Measurements from ENCODE around the gene OR13J1.

OR13J1 gene

DNA sequence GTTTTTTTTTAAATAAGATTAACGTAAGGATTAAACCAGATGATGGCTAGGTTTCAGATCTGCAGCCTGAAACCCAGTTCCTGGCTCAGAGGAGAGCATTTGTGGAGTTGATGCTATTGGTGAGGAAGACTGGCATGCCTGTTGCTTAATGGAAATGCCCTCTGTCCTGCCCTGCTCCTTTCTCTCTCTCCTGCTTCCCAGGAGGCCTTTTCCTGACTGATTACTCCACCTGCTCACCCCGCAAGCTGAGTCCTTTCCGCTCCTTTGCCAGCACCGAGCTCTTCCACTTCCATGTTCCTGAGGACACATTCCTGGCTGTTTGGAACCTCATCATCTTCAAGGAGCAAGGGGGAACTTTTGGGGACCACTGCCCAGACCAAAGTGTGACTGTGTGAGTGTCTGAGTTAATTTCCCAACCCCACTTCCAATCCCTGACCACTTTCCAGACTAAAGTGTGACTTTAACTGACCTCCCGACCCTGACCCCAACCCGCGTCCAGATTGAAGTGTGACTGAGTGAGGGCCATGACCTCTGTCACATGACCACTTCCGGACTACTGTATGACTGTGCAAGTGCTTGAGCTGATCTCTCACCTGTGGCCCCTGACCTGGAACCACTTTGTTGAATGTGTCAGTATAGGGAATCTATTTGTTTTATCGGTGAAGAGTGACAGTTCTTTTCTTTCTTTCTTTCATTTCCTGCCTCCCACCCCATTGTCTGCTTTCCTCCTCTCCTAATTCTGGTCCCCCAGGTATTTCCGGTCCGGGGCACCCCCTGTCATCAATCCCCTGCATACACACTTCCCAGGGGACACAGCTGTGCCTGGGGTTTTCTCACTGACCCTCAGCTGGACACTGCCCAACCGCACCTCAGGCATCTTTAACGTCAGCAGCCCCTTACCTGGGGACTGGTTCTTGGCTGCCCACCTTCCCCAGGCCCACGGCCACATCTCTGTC lies 35.7 kb downstream of the OR13J1 start:
- DNase-seq (ENCODE audit: low spot score): no peak

DNA sequence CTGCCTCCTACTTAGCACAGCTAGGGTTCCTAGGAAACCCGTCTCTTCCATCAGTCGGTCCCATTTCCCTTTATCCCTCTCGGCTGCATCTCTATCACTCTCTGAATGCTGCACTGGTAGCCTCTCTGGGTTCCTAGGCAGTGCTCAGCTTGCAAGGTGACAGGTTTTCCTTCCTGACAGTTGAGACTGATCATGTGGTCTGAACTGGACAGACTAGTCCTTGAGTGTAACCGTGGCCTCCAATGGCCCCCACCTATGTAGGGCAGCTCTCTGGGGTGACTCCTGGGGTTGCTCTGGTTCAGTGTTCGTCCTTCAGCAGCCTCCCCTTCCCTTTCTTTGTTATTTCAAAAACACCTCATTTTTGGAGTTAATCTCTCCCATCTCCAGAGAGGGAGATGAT lies 37.4 kb downstream of the OR13J1 start:
- DNase-seq (ENCODE audit: low spot score): no peak

DNA sequence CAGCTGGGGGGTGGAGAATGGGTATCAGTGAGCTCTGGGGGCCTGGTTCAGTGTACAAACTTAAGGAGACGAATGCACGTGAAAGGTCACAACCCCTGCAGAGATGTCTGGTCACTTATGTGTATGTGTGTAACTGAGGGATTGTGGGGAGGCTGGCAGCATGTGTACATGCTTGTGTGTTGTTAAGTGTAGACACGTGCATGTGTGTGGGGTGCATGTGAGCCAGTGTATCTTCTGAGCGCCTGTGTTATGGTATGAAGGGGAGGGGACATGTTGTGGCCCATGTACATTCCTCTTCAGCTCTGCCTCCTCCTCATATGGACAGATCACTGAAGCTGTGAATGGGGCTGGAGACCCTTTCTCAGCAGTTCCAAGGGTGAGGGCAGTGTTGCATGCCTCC lies 39.2 kb downstream of the OR13J1 start:
- DNase-seq (ENCODE audit: low spot score): no peak

DNA sequence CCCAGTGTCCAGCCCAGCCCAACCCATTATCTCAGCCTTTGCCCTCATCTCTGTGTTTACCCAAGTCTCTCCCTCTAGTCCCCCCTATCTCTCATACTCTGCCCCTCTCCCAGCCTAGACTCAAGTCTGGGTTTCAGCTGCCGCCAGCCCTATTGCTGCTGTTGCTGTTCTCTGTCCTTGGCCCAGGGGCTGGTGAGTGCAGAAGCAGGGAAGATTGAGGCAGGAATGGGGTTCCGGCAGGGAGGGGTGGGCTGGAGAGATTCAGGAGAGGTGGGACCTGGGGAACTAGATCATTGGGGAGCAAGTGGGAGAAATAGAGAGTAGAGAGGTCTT lies 40.5 kb downstream of the OR13J1 start:
- no peak for DNase-seq (ENCODE audit: low spot score)

DNA sequence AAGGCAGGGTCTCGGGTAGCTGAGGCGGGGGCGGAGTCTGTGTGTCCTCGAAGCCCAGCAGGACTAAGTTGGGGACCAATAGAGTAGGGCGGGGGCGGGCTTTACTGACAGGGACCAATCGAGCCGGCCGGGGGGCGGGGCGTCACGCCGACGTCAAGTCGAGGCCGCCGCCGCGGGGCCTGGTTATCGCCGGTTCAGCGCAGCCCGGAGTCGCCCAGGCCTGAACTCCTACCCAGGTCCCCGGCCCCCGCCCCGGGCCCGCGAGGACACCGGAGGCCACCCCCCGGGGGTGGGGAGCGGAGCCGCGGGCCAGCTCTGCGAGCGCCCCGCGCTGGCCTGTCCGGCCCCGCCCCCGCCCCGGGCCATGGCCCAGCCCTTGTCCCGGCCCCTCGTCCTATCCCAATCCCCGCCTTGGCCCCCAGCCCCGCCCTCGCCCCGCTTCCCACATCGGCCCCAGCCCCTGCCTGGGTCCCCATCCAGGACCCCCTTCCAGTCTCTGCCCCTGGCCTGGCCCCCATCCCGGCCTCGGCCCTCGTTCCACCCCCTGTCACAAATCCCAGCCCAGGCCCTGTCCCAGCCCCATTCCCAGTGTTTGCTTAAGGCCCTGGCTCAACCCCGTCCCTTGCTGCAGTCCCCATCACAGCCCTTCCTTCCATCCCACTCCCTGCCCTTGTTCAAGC lies 41.0 kb downstream of the OR13J1 start, which contains the start of gene TMEM8B:
TMEM8B (plus strand) TSS at position 145 of the 680 bp plus-strand sequence; CDS start at position 365, 220 bp downstream.
- DNase-seq (ENCODE audit: low spot score): peak; percentile 96

DNA sequence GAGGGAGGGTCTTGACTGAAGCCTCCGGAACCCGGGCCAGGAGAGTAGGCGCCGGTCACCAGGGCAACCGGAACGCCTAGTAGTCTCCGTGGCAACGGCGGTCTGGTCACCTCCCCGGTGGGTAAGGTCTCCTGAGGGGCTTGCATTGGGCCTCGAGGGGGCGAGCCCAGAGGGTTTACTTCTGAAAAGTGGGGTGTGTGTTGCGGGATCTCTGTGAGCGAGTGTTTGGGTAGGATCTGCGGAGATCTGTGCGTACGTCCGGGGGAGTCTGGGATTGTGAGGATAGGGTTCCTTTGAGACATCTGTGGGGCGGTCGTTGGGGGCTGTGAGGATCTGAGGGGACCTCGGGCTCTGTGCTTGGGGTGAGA lies 41.5 kb downstream of the OR13J1 start, which contains the start of gene FAM221B:
FAM221B (minus strand) TSS at position 17 of the 368 bp plus-strand sequence. CDS start 2,571 bp downstream, outside the sequence.
- no peak for DNase-seq (ENCODE audit: low spot score)

DNA sequence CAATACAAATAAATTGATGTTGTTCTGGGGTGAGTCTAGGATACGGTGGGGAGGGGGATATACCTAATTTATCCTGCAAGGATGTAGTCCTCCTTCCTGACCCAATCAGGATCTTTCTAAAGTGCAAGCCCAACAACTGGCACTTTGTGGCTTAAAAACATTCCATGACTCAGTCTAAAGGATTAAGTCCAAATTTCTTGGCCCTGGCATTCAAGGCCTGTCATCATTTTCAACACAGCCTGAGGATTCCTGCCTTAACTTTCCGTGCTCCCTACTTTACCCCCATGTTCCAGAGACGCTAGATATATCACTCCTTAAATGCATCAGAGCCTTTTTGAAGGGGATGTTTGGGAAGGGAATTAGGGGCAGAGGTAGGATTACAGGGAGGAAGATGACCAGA lies 42.7 kb downstream of the OR13J1 start:
- peak; percentile 65 for DNase-seq (ENCODE audit: low spot score)

DNA sequence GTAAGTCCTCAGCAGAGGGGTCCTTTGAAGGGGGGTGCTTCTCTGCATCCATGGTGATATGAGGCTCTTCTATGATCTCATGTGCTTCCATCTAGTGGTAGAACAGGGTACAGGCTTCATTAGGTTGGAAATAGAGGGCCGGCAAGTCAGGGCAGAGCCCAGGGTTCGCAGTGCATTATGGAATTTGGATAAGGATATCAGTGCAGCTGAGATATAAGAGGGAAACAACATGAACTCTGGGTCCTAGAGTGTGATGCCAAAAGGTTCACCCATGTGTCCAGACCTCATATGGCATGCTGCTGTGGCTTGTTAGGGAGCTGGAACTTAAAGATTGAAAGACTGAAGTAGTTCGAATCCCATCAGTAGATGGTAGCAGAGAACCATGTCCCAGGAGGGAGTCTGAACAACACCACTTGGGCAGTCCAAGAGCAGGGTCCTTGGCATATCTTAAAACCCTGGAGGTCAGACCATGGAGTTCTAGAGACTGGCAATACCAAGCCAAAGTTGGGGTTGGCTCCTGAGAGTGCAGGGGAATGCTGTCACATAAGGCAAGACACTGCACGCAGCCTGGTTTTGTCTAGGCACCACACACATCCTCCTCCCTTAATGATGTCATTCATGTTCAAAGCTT lies 44.0 kb downstream of the OR13J1 start:
- DNase-seq (ENCODE audit: low spot score): peak; percentile 61

DNA sequence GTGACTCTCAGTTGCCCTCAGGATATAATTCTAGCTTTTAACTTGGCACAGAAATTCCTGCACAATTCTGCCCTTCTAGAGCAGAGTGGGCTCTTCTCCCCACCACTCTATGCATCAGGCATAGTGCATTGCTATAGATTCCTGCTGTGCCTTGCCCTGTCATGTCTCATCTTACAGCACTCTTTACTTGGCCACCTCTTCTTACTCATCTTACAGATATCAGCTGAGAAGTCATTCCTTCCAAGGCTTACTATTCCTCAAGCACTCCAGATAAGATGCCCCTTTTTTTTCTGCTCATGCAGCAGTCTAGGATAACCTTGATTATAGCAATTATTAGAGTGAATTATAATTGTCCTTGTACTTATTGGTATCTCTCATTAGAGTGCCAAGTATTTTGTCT lies 47.3 kb downstream of the OR13J1 start:
- DNase-seq (ENCODE audit: low spot score): no peak

DNA sequence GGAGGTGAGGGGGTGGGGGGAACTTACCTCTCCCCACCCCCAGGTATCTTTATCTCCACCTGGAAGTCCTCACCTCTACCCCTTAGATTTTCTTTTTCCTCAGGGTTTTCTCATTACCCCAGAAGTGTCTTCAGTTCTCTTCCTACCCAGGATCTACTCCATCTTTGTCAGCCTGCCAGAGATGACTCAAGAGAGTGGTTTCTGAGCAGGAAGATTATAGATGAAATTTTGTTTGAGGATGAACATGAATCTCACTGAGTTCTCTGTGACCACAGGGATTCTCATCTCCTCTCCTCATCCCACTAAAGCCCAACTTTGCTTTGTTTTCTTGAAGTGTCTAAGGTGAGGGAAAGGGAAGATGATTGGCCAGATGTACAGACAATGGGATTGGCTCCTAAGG lies 50.1 kb downstream of the OR13J1 start:
- DNase-seq (ENCODE audit: low spot score): peak; percentile 68

All from AG20443 (cell line).